ENCODE data around the gene SH3PXD2B.

SH3PXD2B gene

GRCh38 chr5:172424111-172424490, 30.2 kb downstream of the SH3PXD2B start:
- no peak overlapping the region for H3K27ac ChIP-seq (ENCODE audit: low read depth, low read length, poor library complexity, severe bottlenecking)
- no peak overlapping the region for H3K4me2 ChIP-seq (ENCODE audit: low read length)
- TF ChIP-seq CTCF (IDR thresholded peaks at IDR 0.05; ENCODE audit: low read length), result no peak
- TF ChIP-seq EZH2 (IDR thresholded peaks at IDR 0.05; ENCODE audit: borderline replicate concordance, low read length), result no peak
- H3K27me3 ChIP-seq (ENCODE audit: insufficient read depth, low read length), result no peaks in the 10 kb centered on the region; the same call in 1 of the 2 replicates
- no peak overlapping the region for H2AFZ ChIP-seq (ENCODE audit: low read length)
- H3F3A ChIP-seq (ENCODE audit: insufficient read depth, low read length), result no peaks in the 10 kb centered on the region
- no peaks in the 10 kb centered on the region for H3K9me2 ChIP-seq (ENCODE audit: low read depth, low read length)
- no peaks in the 10 kb centered on the region for H3K36me3 ChIP-seq (ENCODE audit: insufficient read depth, low read length)
- no peaks in the 10 kb centered on the region for H3K4me1 ChIP-seq (ENCODE audit: insufficient read depth, low read length, severe bottlenecking)
- no peak overlapping the region for H3K4me3 ChIP-seq (ENCODE audit: low read depth, low read length, poor library complexity, severe bottlenecking)
- H3K79me2 ChIP-seq (ENCODE audit: insufficient read depth, low read length), result no peaks in the 10 kb centered on the region
- H4K20me1 ChIP-seq (ENCODE audit: insufficient read depth, low read length), result no peaks in the 10 kb centered on the region
- H3K9ac ChIP-seq (ENCODE audit: low read length), result no peak overlapping the region
- no peaks in the 10 kb centered on the region for H3K9me3 ChIP-seq (ENCODE audit: low read length)

GRCh38 chr5:172423379-172424110, 30.8 kb downstream of the SH3PXD2B start:
- Histone ChIP-seq H3K27me3 (ENCODE audit: insufficient read depth, low read length) (no peaks in the 10 kb centered on the region; the same call in 1 of the 2 replicates), H3K79me2 (ENCODE audit: insufficient read depth, low read length) (no peaks in the 10 kb centered on the region), H4K20me1 (ENCODE audit: insufficient read depth, low read length) (no peaks in the 10 kb centered on the region), H3K4me2 (ENCODE audit: low read length) (no peak overlapping the region), H3K36me3 (ENCODE audit: insufficient read depth, low read length) (no peaks in the 10 kb centered on the region), H3F3A (ENCODE audit: insufficient read depth, low read length) (no peaks in the 10 kb centered on the region), H3K9ac (ENCODE audit: low read length) (no peak overlapping the region), H2AFZ (ENCODE audit: low read length) (no peak overlapping the region), H3K9me2 (ENCODE audit: low read depth, low read length) (no peaks in the 10 kb centered on the region), H3K4me3 (ENCODE audit: low read depth, low read length, poor library complexity, severe bottlenecking) (no peak overlapping the region), H3K4me1 (ENCODE audit: insufficient read depth, low read length, severe bottlenecking) (no peaks in the 10 kb centered on the region), H3K27ac (ENCODE audit: low read depth, low read length, poor library complexity, severe bottlenecking) (no peak overlapping the region), H3K9me3 (ENCODE audit: low read length) (no peaks in the 10 kb centered on the region)
- no peak for TF ChIP-seq EZH2 (IDR thresholded peaks at IDR 0.05; ENCODE audit: borderline replicate concordance, low read length)
- no peak for TF ChIP-seq CTCF (IDR thresholded peaks at IDR 0.05; ENCODE audit: low read length)

GRCh38 chr5:172422255-172422654, 32.1 kb downstream of the SH3PXD2B start:
- Histone ChIP-seq H3K36me3 (ENCODE audit: insufficient read depth, low read length) (no peaks in the 10 kb centered on the region), H3K79me2 (ENCODE audit: insufficient read depth, low read length) (no peaks in the 10 kb centered on the region), H3K4me2 (ENCODE audit: low read length) (no peak overlapping the region), H3F3A (ENCODE audit: insufficient read depth, low read length) (no peaks in the 10 kb centered on the region), H3K9me2 (ENCODE audit: low read depth, low read length) (no peaks in the 10 kb centered on the region), H3K4me1 (ENCODE audit: insufficient read depth, low read length, severe bottlenecking) (no peaks in the 10 kb centered on the region), H4K20me1 (ENCODE audit: insufficient read depth, low read length) (no peaks in the 10 kb centered on the region), H3K27ac (ENCODE audit: low read depth, low read length, poor library complexity, severe bottlenecking) (no peak overlapping the region), H3K9ac (ENCODE audit: low read length) (no peak overlapping the region), H3K9me3 (ENCODE audit: low read length) (no peaks in the 10 kb centered on the region), H3K4me3 (ENCODE audit: low read depth, low read length, poor library complexity, severe bottlenecking) (no peak overlapping the region), H2AFZ (ENCODE audit: low read length) (no peak overlapping the region), H3K27me3 (ENCODE audit: insufficient read depth, low read length) (no peaks in the 10 kb centered on the region; the same call in 1 of the 2 replicates)
- TF ChIP-seq EZH2 (IDR thresholded peaks at IDR 0.05; ENCODE audit: borderline replicate concordance, low read length) (no peak), CTCF (IDR thresholded peaks at IDR 0.05; ENCODE audit: low read length) (no peak)

Data from OCI-LY1 (cell line).